Fibroblast of skin of right biceps (primary cell): ENCODE results near the gene PALM3.
A peak's percentile ranks its signal among the peaks of the same experiment; 100 is the strongest.

Experiments
- DNase-seq: peaks from one replicate; pipeline ENCODE4 v3.0.0-alpha.2; 2013

The PALM3 gene

GRCh38 chr19:14061751-14062557, at the start of gene PALM3:
Gene PALM3, minus strand, starts transcription at chr19:14062076. Its CDS starts 96 bp downstream, at chr19:14061980.
- no peak for DNase-seq

GRCh38 chr19:14111486-14111885, 49.6 kb upstream of the PALM3 start:
- no peak for DNase-seq

- no peak for DNase-seq
Observed at GRCh38 chr19:14110650-14111049, 48.8 kb upstream of the PALM3 start.

GRCh38 chr19:14107581-14108461, 45.9 kb upstream of the PALM3 start:
- DNase-seq, result no peak

GRCh38 chr19:14106840-14107239, 45.0 kb upstream of the PALM3 start:
- DNase-seq, result no peak

GRCh38 chr19:14105680-14106079, 43.8 kb upstream of the PALM3 start:
- no peak for DNase-seq

GRCh38 chr19:14103310-14103709, 41.4 kb upstream of the PALM3 start:
- no peak for DNase-seq

GRCh38 chr19:14102756-14103155, 40.9 kb upstream of the PALM3 start:
- no peak for DNase-seq

- no peak for DNase-seq
Observed at GRCh38 chr19:14102102-14102696, 40.3 kb upstream of the PALM3 start.

- DNase-seq, result no peak
Observed at GRCh38 chr19:14101003-14101545, 39.2 kb upstream of the PALM3 start.

GRCh38 chr19:14097532-14098151, 35.8 kb upstream of the PALM3 start:
- DNase-seq, result no peak

GRCh38 chr19:14096272-14096992, 34.6 kb upstream of the PALM3 start:
- DNase-seq, result no peak

- no peak for DNase-seq
Observed at GRCh38 chr19:14094854-14095253, 33.0 kb upstream of the PALM3 start.

GRCh38 chr19:14093117-14093823, 31.4 kb upstream of the PALM3 start:
- no peak for DNase-seq

GRCh38 chr19:14091813-14092462, 30.1 kb upstream of the PALM3 start:
- no peak for DNase-seq

GRCh38 chr19:14091081-14091812, 29.4 kb upstream of the PALM3 start:
- peak; percentile 70 for DNase-seq

GRCh38 chr19:14090509-14091080, 28.7 kb upstream of the PALM3 start, which contains the start of gene SAMD1:
Gene SAMD1, minus strand, starts transcription at chr19:14090751.
- DNase-seq, result peak; percentile 94

GRCh38 chr19:14089662-14090508, 28.0 kb upstream of the PALM3 start:
- DNase-seq, result peak; percentile 68

- no peak for DNase-seq
Observed at GRCh38 chr19:14089412-14089661, 27.5 kb upstream of the PALM3 start.
